Trophoblast cell (in vitro differentiated cells and primary cell): ENCODE data around the gene ACP6.

ENCODE experiments used
- DNase-seq, 2 donors: peaks; one replicate each; pipeline ENCODE4 v3.0.0-alpha.2; 2016
- H2AFZ ChIP-seq: 2 replicates; pipeline ENCODE4 v1.6.1; 2013; ENCODE audit warnings: low read length, moderate library complexity, mild to moderate bottlenecking; ENCODE audit not compliant: insufficient read depth, poor library complexity
- H2AK5ac ChIP-seq: 2 replicates; pipeline ENCODE4 v1.6.1; 2013; ENCODE audit warnings: mild to moderate bottlenecking, low read length
- H2BK120ac ChIP-seq: 2 replicates; pipeline ENCODE4 v1.6.1; 2013; ENCODE audit warnings: low read length, mild to moderate bottlenecking, moderate library complexity; ENCODE audit not compliant: insufficient read depth, poor library complexity
- H2BK12ac ChIP-seq: 2 replicates; pipeline ENCODE4 v1.6.1; 2013; ENCODE audit warnings: mild to moderate bottlenecking, low read length, moderate library complexity
- H2BK5ac ChIP-seq: 2 replicates; pipeline ENCODE4 v1.6.1; 2013; ENCODE audit warnings: low read length, low read depth, moderate library complexity, mild to moderate bottlenecking; ENCODE audit not compliant: poor library complexity
- H3K14ac ChIP-seq: 2 replicates; pipeline ENCODE4 v1.6.1; 2013; ENCODE audit warnings: mild to moderate bottlenecking, low read length
- H3K18ac ChIP-seq: 2 replicates; pipeline ENCODE4 v1.6.1; 2013; ENCODE audit warnings: mild to moderate bottlenecking, low read length
- H3K23ac ChIP-seq: 2 replicates; pipeline ENCODE4 v1.6.1; 2013; ENCODE audit warnings: low read length
- H3K27ac ChIP-seq: 2 replicates; pipeline ENCODE4 v1.5.1; 2013; ENCODE audit warnings: low read depth, mild to moderate bottlenecking, inconsistent platforms, low read length, moderate library complexity
- H3K27me3 ChIP-seq: 2 replicates; pipeline ENCODE4 v1.6.1; 2013; ENCODE audit warnings: inconsistent platforms, mild to moderate bottlenecking, low read length, moderate library complexity; ENCODE audit not compliant: insufficient read depth
- H3K36me3 ChIP-seq, 2 experiments: 1 replicate in 1 of 2; 2 replicates in 1 of 2; pipeline ENCODE4 v1.6.1; 2013; ENCODE audit warnings: low read length in 2 of 2, mild to moderate bottlenecking in 2 of 2, moderate library complexity in 1 of 2; ENCODE audit not compliant: insufficient read depth in 2 of 2, control insufficient read depth in 1 of 2
- H3K4ac ChIP-seq: 2 replicates; pipeline ENCODE4 v1.6.1; 2013; ENCODE audit warnings: low read depth, mild to moderate bottlenecking, low read length, moderate library complexity
- H3K4me1 ChIP-seq, 2 experiments: 1 replicate in 1 of 2; 2 replicates in 1 of 2; pipeline ENCODE4 v1.6.1; 2013; ENCODE audit warnings: low read length in 2 of 2, mild to moderate bottlenecking in 2 of 2, moderate library complexity in 1 of 2; ENCODE audit not compliant: insufficient read depth in 2 of 2, control insufficient read depth in 1 of 2
- H3K4me2 ChIP-seq: 2 replicates; pipeline ENCODE4 v1.6.1; 2013; ENCODE audit warnings: inconsistent platforms, mild to moderate bottlenecking, low read length, moderate library complexity
- H3K4me3 ChIP-seq: 2 replicates; pipeline ENCODE4 v1.5.1; 2013; ENCODE audit warnings: mild to moderate bottlenecking, low read depth, low read length, inconsistent platforms
- H3K79me1 ChIP-seq: one replicate; pipeline ENCODE4 v1.6.1; 2013; ENCODE audit warnings: low read length
- H3K79me2 ChIP-seq: 2 replicates; pipeline ENCODE4 v1.6.1; 2013; ENCODE audit warnings: low read length, mild to moderate bottlenecking; ENCODE audit not compliant: control insufficient read depth, insufficient read depth, poor library complexity
- H3K9ac ChIP-seq: 2 replicates; pipeline ENCODE4 v1.6.1; 2013; ENCODE audit warnings: mild to moderate bottlenecking, low read length
- H3K9me3 ChIP-seq: 2 replicates; pipeline ENCODE4 v1.6.1; 2013; ENCODE audit warnings: low read depth, mild to moderate bottlenecking, control low read depth, inconsistent platforms, low read length; ENCODE audit not compliant: insufficient read depth
- H4K12ac ChIP-seq: 2 replicates; pipeline ENCODE4 v1.6.1; 2013; ENCODE audit warnings: low read depth, mild to moderate bottlenecking, low read length, moderate library complexity
- H4K8ac ChIP-seq: 2 replicates; pipeline ENCODE4 v1.6.1; 2013; ENCODE audit warnings: low read depth, mild to moderate bottlenecking, low read length, moderate library complexity
- H4K91ac ChIP-seq: one replicate; pipeline ENCODE4 v1.6.1; 2013; ENCODE audit warnings: low read depth, mild to moderate bottlenecking, low read length, moderate library complexity
- WGBS: extraction: QIAGEN DNeasy Blood & Tissue Kit; methylation state at CpG from one replicate; pipeline ENCODE4 v1.1.7; 2013; ENCODE audit warnings: missing lambda C conversion rate; ENCODE audit not compliant: insufficient read length, insufficient coverage; ENCODE audit errors: extremely low coverage; 5-methylcytosine and 5-hydroxymethylcytosine counted together

The ACP6 gene

DNA sequence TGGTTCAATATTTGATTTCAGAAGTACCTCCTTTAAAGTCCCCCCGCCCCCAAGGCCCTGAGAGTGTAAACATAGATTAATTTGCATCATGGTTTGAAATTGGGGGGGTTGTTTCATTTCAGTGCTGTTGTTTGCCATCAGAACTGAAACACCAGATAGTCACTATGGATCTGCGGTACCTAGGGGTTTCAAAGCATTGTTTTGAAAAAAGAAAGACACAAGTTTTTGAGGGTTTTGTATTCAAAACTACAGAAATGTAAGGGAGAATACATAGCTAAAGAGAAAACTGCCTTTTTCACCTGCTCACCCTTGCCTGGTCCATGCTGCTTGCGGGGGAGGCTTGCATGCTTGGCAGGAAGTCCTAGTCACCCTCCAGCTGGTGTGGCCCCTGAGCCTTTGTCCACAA lies 59.3 kb downstream of the ACP6 start:
- no peak overlapping the region for H2AFZ ChIP-seq
- H3K27ac ChIP-seq: no peak overlapping the region
- no peak overlapping the region for H2BK12ac ChIP-seq
- no peak overlapping the region for H4K8ac ChIP-seq
- no peak for DNase-seq
- no peak overlapping the region for H3K4me2 ChIP-seq
- H3K4me3 ChIP-seq: no peak overlapping the region
- H3K9me3 ChIP-seq: no peaks in the 10 kb centered on the region
- no peaks in the 10 kb centered on the region for H3K79me2 ChIP-seq
- no peaks in the 10 kb centered on the region for H3K79me1 ChIP-seq
- H4K12ac ChIP-seq: no peak overlapping the region
- no peak overlapping the region for H3K18ac ChIP-seq
- H2BK120ac ChIP-seq: no peak overlapping the region
- H3K4ac ChIP-seq: no peak overlapping the region
- H3K9ac ChIP-seq: no peak overlapping the region
- H3K27me3 ChIP-seq: no peaks in the 10 kb centered on the region
- H3K36me3 ChIP-seq: peaks cover 16 to 30% of the 10 kb centered on the region in 2 experiments
- H3K14ac ChIP-seq: no peak overlapping the region
- no peak overlapping the region for H4K91ac ChIP-seq
- no peak overlapping the region for H2AK5ac ChIP-seq
- WGBS: no CpG with 5 or more reads among the region's 3 CpGs
- H3K23ac ChIP-seq: no peak overlapping the region
- H3K4me1 ChIP-seq: no peaks in the 10 kb centered on the region
- H2BK5ac ChIP-seq: no peak overlapping the region

DNA sequence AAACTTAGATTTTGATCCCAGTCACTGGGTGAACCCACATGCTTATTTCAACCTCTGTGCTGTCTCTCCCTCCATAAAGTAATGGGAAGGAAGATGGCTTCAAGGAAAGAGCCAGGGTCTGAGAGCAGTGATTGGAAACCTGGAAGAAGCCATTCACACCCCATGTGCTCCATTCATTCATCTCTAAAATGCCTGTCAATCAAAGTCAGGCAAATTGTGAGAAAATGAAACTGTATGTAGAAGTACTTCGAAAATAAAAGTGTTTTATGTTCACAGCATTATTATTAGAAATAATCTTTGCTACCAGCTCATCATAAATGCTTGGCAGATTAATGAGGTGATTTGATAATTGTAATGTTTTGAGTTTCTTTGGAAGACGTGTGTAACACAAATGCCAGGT lies 61.0 kb downstream of the ACP6 start:
- no CpG with 5 or more reads among the region's 2 CpGs for WGBS
- no peak overlapping the region for H2BK12ac ChIP-seq
- no peak overlapping the region for H3K18ac ChIP-seq
- H2BK120ac ChIP-seq: no peak overlapping the region
- no peak overlapping the region for H3K9ac ChIP-seq
- no peak overlapping the region for H2AK5ac ChIP-seq
- DNase-seq: no peak
- H4K12ac ChIP-seq: no peak overlapping the region
- H4K8ac ChIP-seq: no peak overlapping the region
- no peak overlapping the region for H3K4me3 ChIP-seq
- no peak overlapping the region for H3K23ac ChIP-seq
- no peaks in the 10 kb centered on the region for H3K79me2 ChIP-seq
- H3K79me1 ChIP-seq: no peaks in the 10 kb centered on the region
- H4K91ac ChIP-seq: no peak overlapping the region
- H3K4ac ChIP-seq: no peak overlapping the region
- H3K14ac ChIP-seq: no peak overlapping the region
- H3K27ac ChIP-seq: no peak overlapping the region
- no peak overlapping the region for H2BK5ac ChIP-seq
- no peak overlapping the region for H2AFZ ChIP-seq
- H3K36me3 ChIP-seq: peaks cover 11 to 25% of the 10 kb centered on the region in 2 experiments
- no peaks in the 10 kb centered on the region for H3K9me3 ChIP-seq
- H3K27me3 ChIP-seq: no peaks in the 10 kb centered on the region
- no peaks in the 10 kb centered on the region for H3K4me1 ChIP-seq
- H3K4me2 ChIP-seq: no peak overlapping the region

GRCh38 chr1:147608596-147608995 lies 61.7 kb downstream of the ACP6 start:
- Histone ChIP-seq H3K9ac (no peak overlapping the region), H3K4me3 (no peak overlapping the region), H4K91ac (no peak overlapping the region), H2BK5ac (no peak overlapping the region), H3K9me3 (no peaks in the 10 kb centered on the region), H2AK5ac (no peak overlapping the region), H2BK120ac (no peak overlapping the region), H3K4me1 (no peaks in the 10 kb centered on the region), H3K4me2 (no peak overlapping the region), H3K27me3 (no peaks in the 10 kb centered on the region), H3K36me3 (peaks cover 9 to 23% of the 10 kb centered on the region in 2 experiments), H3K14ac (no peak overlapping the region), H4K8ac (no peak overlapping the region), H2AFZ (no peak overlapping the region), H3K27ac (no peak overlapping the region), H4K12ac (no peak overlapping the region), H3K4ac (no peak overlapping the region), H2BK12ac (no peak overlapping the region), H3K18ac (no peak overlapping the region), H3K79me1 (no peaks in the 10 kb centered on the region), H3K23ac (peak overlapping the region; percentile 14), H3K79me2 (no peaks in the 10 kb centered on the region)
- WGBS: no CpG with 5 or more reads among the region's 5 CpGs
- DNase-seq: no peak

- Histone ChIP-seq H4K91ac (no peak overlapping the region), H3K4me1 (peaks cover 0 to 4% of the 10 kb centered on the region in 2 experiments), H2BK120ac (no peak overlapping the region), H3K36me3 (peaks cover 0 to 7% of the 10 kb centered on the region in 2 experiments), H3K27ac (no peak overlapping the region), H3K9me3 (no peaks in the 10 kb centered on the region), H2BK5ac (no peak overlapping the region), H4K12ac (no peak overlapping the region), H2AK5ac (no peak overlapping the region), H3K79me1 (no peaks in the 10 kb centered on the region), H3K4me3 (no peak overlapping the region), H2BK12ac (no peak overlapping the region), H3K27me3 (no peaks in the 10 kb centered on the region), H4K8ac (no peak overlapping the region), H3K18ac (no peak overlapping the region), H3K79me2 (no peaks in the 10 kb centered on the region), H3K4ac (no peak overlapping the region), H3K4me2 (no peak overlapping the region), H3K14ac (no peak overlapping the region), H3K23ac (no peak overlapping the region), H2AFZ (no peak overlapping the region), H3K9ac (no peak overlapping the region)
- no CpG with 5 or more reads among the region's 2 CpGs for WGBS
- no peak for DNase-seq
Observed at GRCh38 chr1:147605591-147605990, 64.7 kb downstream of the ACP6 start.
